IPS-NIHi7 (cell line): ENCODE measurements around the gene VIL1.
A peak's percentile ranks its signal among the peaks of the same experiment; 100 is the strongest.

Source experiments
- DNase-seq: peaks from one replicate; pipeline ENCODE4 v3.0.0; 2012; ENCODE audit warnings: mixed read lengths; ENCODE audit errors: extremely low spot score

VIL1 gene

GRCh38 chr2:218438596-218438995 is 19.7 kb downstream of the VIL1 start:
- DNase-seq: no peak

GRCh38 chr2:218444692-218445357 is 25.9 kb downstream of the VIL1 start:
- DNase-seq: no peak

- DNase-seq: no peak
These were observed 26.7 kb downstream of the VIL1 start for GRCh38 chr2:218445602-218446001.

GRCh38 chr2:218446547-218446946 is 27.6 kb downstream of the VIL1 start:
- DNase-seq: no peak

- DNase-seq: no peak
These were observed 28.1 kb downstream of the VIL1 start for GRCh38 chr2:218447072-218447471.

- no peak for DNase-seq
These were observed 30.0 kb downstream of the VIL1 start for GRCh38 chr2:218448934-218449333.

- no peak for DNase-seq
These were observed 33.2 kb downstream of the VIL1 start for GRCh38 chr2:218452079-218452478.

- no peak for DNase-seq
These were observed 37.9 kb downstream of the VIL1 start for GRCh38 chr2:218456849-218457248.

- no peak for DNase-seq
These were observed 39.7 kb downstream of the VIL1 start for GRCh38 chr2:218458598-218458997.

GRCh38 chr2:218465987-218466633 is 47.2 kb downstream of the VIL1 start:
- no peak for DNase-seq

GRCh38 chr2:218470448-218470847 is 51.5 kb downstream of the VIL1 start:
- no peak for DNase-seq

GRCh38 chr2:218471036-218471435 is 52.1 kb downstream of the VIL1 start:
- DNase-seq: no peak

- no peak for DNase-seq
These were observed 53.1 kb downstream of the VIL1 start for GRCh38 chr2:218471982-218472381.

GRCh38 chr2:218472988-218473387 is 54.1 kb downstream of the VIL1 start:
- no peak for DNase-seq

GRCh38 chr2:218474527-218474926 is 55.6 kb downstream of the VIL1 start:
- DNase-seq: no peak

- DNase-seq: no peak
These were observed 57.8 kb downstream of the VIL1 start for GRCh38 chr2:218476676-218477075.

- no peak for DNase-seq
These were observed 58.3 kb downstream of the VIL1 start for GRCh38 chr2:218477247-218477646.

GRCh38 chr2:218478544-218478943 is 59.6 kb downstream of the VIL1 start:
- DNase-seq: no peak

GRCh38 chr2:218479595-218479994 is 60.7 kb downstream of the VIL1 start:
- DNase-seq: no peak

- no peak for DNase-seq
These were observed 63.7 kb downstream of the VIL1 start for GRCh38 chr2:218482651-218483050.

GRCh38 chr2:218485986-218486667 is 67.2 kb downstream of the VIL1 start:
- no peak for DNase-seq

- no peak for DNase-seq
These were observed 81.7 kb downstream of the VIL1 start for GRCh38 chr2:218500501-218501060.

- DNase-seq: peak; percentile 17
These were observed 82.7 kb downstream of the VIL1 start for GRCh38 chr2:218501665-218502064.
